SIG-M5 treated with dmso at 0.1 percent for 504 hours (cell line): ENCODE results near the gene TMEM272.

Experiments
- DNase-seq: peaks from one replicate; lab custom pipeline; 2025; ENCODE audit not compliant: unreplicated experiment; lab: John Stamatoyannopoulos, UW

The TMEM272 gene

GRCh38 chr13:51806566-51806965, 38.4 kb downstream of the TMEM272 start:
- DNase-seq = no peak

- DNase-seq = no peak
Observed at GRCh38 chr13:51805925-51806324, 39.1 kb downstream of the TMEM272 start.

GRCh38 chr13:51805313-51805712, 39.7 kb downstream of the TMEM272 start:
- no peak for DNase-seq

- no peak for DNase-seq
Observed at GRCh38 chr13:51804295-51805172, 40.4 kb downstream of the TMEM272 start.

GRCh38 chr13:51803422-51804294, 41.3 kb downstream of the TMEM272 start, which contains the start of gene DHRS12:
Gene DHRS12 (minus strand): TSS chr13:51804163. CDS start chr13:51799659, 4,504 bp downstream.
- DNase-seq = peak; percentile 79

- no peak for DNase-seq
Observed at GRCh38 chr13:51802631-51803418, 42.2 kb downstream of the TMEM272 start.

- DNase-seq = peak; percentile 20
Observed at GRCh38 chr13:51801631-51802099, 43.3 kb downstream of the TMEM272 start.

- DNase-seq = no peak
Observed at GRCh38 chr13:51800486-51800885, 44.5 kb downstream of the TMEM272 start.

GRCh38 chr13:51799261-51799660, 45.7 kb downstream of the TMEM272 start:
- no peak for DNase-seq

GRCh38 chr13:51797664-51798488, 47.1 kb downstream of the TMEM272 start:
- peak; percentile 25 for DNase-seq

GRCh38 chr13:51796546-51796945, 48.4 kb downstream of the TMEM272 start:
- no peak for DNase-seq

- no peak for DNase-seq
Observed at GRCh38 chr13:51795419-51795818, 49.6 kb downstream of the TMEM272 start.

GRCh38 chr13:51794964-51795363, 50.0 kb downstream of the TMEM272 start:
- DNase-seq = no peak

GRCh38 chr13:51793570-51794271, 51.3 kb downstream of the TMEM272 start:
- peak; percentile 86 for DNase-seq

- DNase-seq = no peak
Observed at GRCh38 chr13:51786425-51787265, 58.3 kb downstream of the TMEM272 start.

GRCh38 chr13:51785712-51786424, 59.1 kb downstream of the TMEM272 start:
- no peak for DNase-seq

GRCh38 chr13:51784097-51784496, 60.9 kb downstream of the TMEM272 start:
- DNase-seq = no peak
